A549 (cell line): ENCODE data around the gene TOP3B. TPM values are rescaled to one million over a fixed set of nuclear protein-coding genes. Genes with fewer than 3 reads are reported as not detected.

Source experiments
- ATAC-seq, 2 experiments: fragments of 200-7000 bp in 1 of 2; fragments of >200 bp in 1 of 2; cut with Nextera tagmentation in 1 of 2; cut with Tn5 transposase in 1 of 2; 3 replicates each; pipeline versions ENCODE4 v1.8.0 to v1.9.1; 2018 to 2020; ENCODE audit warnings: mild to moderate bottlenecking in 1 of 2, moderate library complexity in 1 of 2
- CTCF ChIA-PET: fragments of 300-600 bp; sonication (Branson Sonifier 250); formaldehyde crosslinking; extraction: SDS; loops from one replicate; lab custom pipeline; 2021; ENCODE audit warnings: antibody characterized with exemption, inconsistent platforms; lab: Yijun Ruan, JAX
- POLR2A ChIA-PET: fragments of 350-600 bp; formaldehyde crosslinking; extraction: SDS; loops from one replicate; lab custom pipeline; 2021; ENCODE audit warnings: antibody characterized with exemption, inconsistent platforms; lab: Yijun Ruan, JAX
- DNase-seq, 2 experiments: peaks; one replicate each; pipeline versions ENCODE4 v3.0.0 to v3.0.0-alpha.2; 2011 to 2016; ENCODE audit warnings: low read depth in 1 of 2, low spot score in 1 of 2
- FAIRE-seq: peaks from 2 replicates; lab custom pipeline; 2011; peaks lifted over from hg19 to GRCh38; lab: Jason Lieb, UNC
- H3K27ac ChIP-seq, 2 experiments: fragments of >200 bp; sonication (Bioruptor Twin); formaldehyde crosslinking; 3 replicates each; pipeline ENCODE4 v1.5.1; 2016 to 2017
- H3K4me1 ChIP-seq: fragments of >200 bp; sonication (Bioruptor Twin); formaldehyde crosslinking; 3 replicates; pipeline ENCODE4 v1.6.1; 2016
- H3K4me2 ChIP-seq: fragments of >200 bp; sonication (Bioruptor Twin); formaldehyde crosslinking; 3 replicates; pipeline ENCODE4 v1.6.1; 2016
- H3K4me3 ChIP-seq: fragments of >200 bp; sonication (Bioruptor Twin); formaldehyde crosslinking; 3 replicates; pipeline ENCODE4 v1.5.1; 2016
- H3K9me3 ChIP-seq: fragments of >200 bp; sonication (Bioruptor Twin); formaldehyde crosslinking; 3 replicates; pipeline ENCODE4 v1.6.1; 2016
- CBX2 ChIP-seq: fragments of 200-600 bp; sonication (generic); IDR thresholded peaks from 2 replicates; pipeline ENCODE4 v1.6.1; 2016; ENCODE audit warnings: low read depth, mild to moderate bottlenecking, borderline replicate concordance
- CBX8 ChIP-seq: fragments of 200-600 bp; sonication (generic); IDR thresholded peaks from 2 replicates; pipeline ENCODE4 v1.6.1; 2016
- CHD2 ChIP-seq: fragments of 150-350 bp; IDR thresholded peaks from 2 replicates; pipeline ENCODE4 v1.6.1; 2014; ENCODE audit warnings: low read length; ENCODE audit not compliant: partially characterized antibody
- EHMT2 ChIP-seq: fragments of 200-600 bp; sonication (generic); IDR thresholded peaks from 2 replicates; pipeline ENCODE4 v1.6.1; 2016; ENCODE audit warnings: antibody characterized with exemption, low read depth, mild to moderate bottlenecking, moderate library complexity
- FOSB ChIP-seq: fragments of 250-450 bp; sonication (Bioruptor Pico); IDR thresholded peaks from 2 replicates; pipeline ENCODE4 v1.5.0; 2020; ENCODE audit warnings: mild to moderate bottlenecking, moderate library complexity
- FOSL2 ChIP-seq, 2 experiments: fragments of 450-650 bp in 1 of 2; fragments of >200 bp in 1 of 2; sonication (Bioruptor Twin) in 1 of 2; formaldehyde crosslinking; IDR thresholded peaks; 2 replicates each; pipeline versions ENCODE4 v1.5.0 to v1.6.1; 2016 to 2020; ENCODE audit warnings: mild to moderate bottlenecking in 1 of 2, moderate library complexity in 1 of 2
- GATA3 ChIP-seq: IDR thresholded peaks from 2 replicates; pipeline ENCODE4 v1.6.1; 2012; ENCODE audit warnings: borderline replicate concordance
- HDAC2 ChIP-seq: fragments of 200-600 bp; sonication (generic); IDR thresholded peaks from 2 replicates; pipeline ENCODE4 v1.6.1; 2016
- HEYL ChIP-seq: fragments of 250-450 bp; sonication (Bioruptor Pico); IDR thresholded peaks from 2 replicates; pipeline ENCODE4 v1.8.0; 2021; ENCODE audit warnings: mild to moderate bottlenecking, moderate library complexity
- HOXA7 ChIP-seq: fragments of 250-450 bp; sonication (Bioruptor Pico); IDR thresholded peaks from 2 replicates; pipeline ENCODE4 v1.5.0; 2020; ENCODE audit warnings: mild to moderate bottlenecking, moderate library complexity
- HOXB5 ChIP-seq: fragments of 250-450 bp; sonication (Bioruptor Pico); IDR thresholded peaks from 2 replicates; pipeline ENCODE4 v1.5.0; 2020; ENCODE audit warnings: mild to moderate bottlenecking, moderate library complexity
- JUN ChIP-seq, 2 experiments: fragments of >200 bp; sonication (Bioruptor Twin); formaldehyde crosslinking; IDR thresholded peaks; 2 replicates in 1 of 2; 3 replicates in 1 of 2; pipeline ENCODE4 v1.6.1; 2016 to 2017
- JUNB ChIP-seq: fragments of >200 bp; sonication (Bioruptor Twin); formaldehyde crosslinking; IDR thresholded peaks from 2 replicates; pipeline ENCODE4 v1.6.1; 2016
- KDM5A ChIP-seq: fragments of 200-600 bp; sonication (generic); IDR thresholded peaks from 2 replicates; pipeline ENCODE4 v1.6.1; 2016; ENCODE audit warnings: antibody characterized with exemption, mild to moderate bottlenecking
- MAFK ChIP-seq: fragments of 450-650 bp; IDR thresholded peaks from 2 replicates; pipeline ENCODE4 v1.6.1; 2014; ENCODE audit not compliant: partially characterized antibody
- MAZ ChIP-seq: fragments of 150-350 bp; IDR thresholded peaks from 2 replicates; pipeline ENCODE4 v1.6.1; 2014; ENCODE audit warnings: antibody characterized with exemption, low read depth, low read length, borderline replicate concordance
- MYC ChIP-seq: IDR thresholded peaks from 2 replicates; pipeline ENCODE4 v1.6.1; 2012; ENCODE audit warnings: mild to moderate bottlenecking, inconsistent platforms, low read length, improper control_type of control experiment, borderline replicate concordance
- NPAS2 ChIP-seq: fragments of 250-450 bp; sonication (Bioruptor Pico); IDR thresholded peaks from 2 replicates; pipeline ENCODE4 v1.8.0; 2022; ENCODE audit warnings: mild to moderate bottlenecking, moderate library complexity, borderline replicate concordance
- PHF8 ChIP-seq: fragments of 200-600 bp; sonication (generic); IDR thresholded peaks from 2 replicates; pipeline ENCODE4 v1.6.1; 2016; ENCODE audit warnings: low read depth, mild to moderate bottlenecking, antibody characterized with exemption, moderate library complexity, borderline replicate concordance
- RCOR1 ChIP-seq: fragments of 150-350 bp; IDR thresholded peaks from 2 replicates; pipeline ENCODE4 v1.6.1; 2014; ENCODE audit warnings: antibody characterized with exemption, low read length, low read depth
- RNF2 ChIP-seq: fragments of 200-600 bp; sonication (generic); IDR thresholded peaks from 2 replicates; pipeline ENCODE4 v1.6.1; 2016; ENCODE audit warnings: low read depth, mild to moderate bottlenecking, antibody characterized with exemption, moderate library complexity, borderline replicate concordance
- SMC3 ChIP-seq: fragments of >200 bp; sonication (Bioruptor Twin); formaldehyde crosslinking; IDR thresholded peaks from 3 replicates; pipeline ENCODE4 v1.6.1; 2018; ENCODE audit warnings: inconsistent platforms
- TFCP2L1 ChIP-seq: fragments of 250-450 bp; sonication (Bioruptor Pico); IDR thresholded peaks from 2 replicates; pipeline ENCODE4 v1.5.0; 2021; ENCODE audit warnings: mild to moderate bottlenecking
- ZC3H11A ChIP-seq: fragments of 450-650 bp; IDR thresholded peaks from 2 replicates; pipeline ENCODE4 v1.6.1; 2014; ENCODE audit warnings: antibody characterized with exemption, mild to moderate bottlenecking
- ZFP36 ChIP-seq: fragments of 450-650 bp; IDR thresholded peaks from 2 replicates; pipeline ENCODE4 v1.6.1; 2014; ENCODE audit warnings: borderline replicate concordance; ENCODE audit not compliant: partially characterized antibody
- ZNF302 ChIP-seq: fragments of 250-450 bp; sonication (Bioruptor Pico); IDR thresholded peaks from 2 replicates; pipeline ENCODE4 v1.9.0; 2021; ENCODE audit warnings: inconsistent platforms, mild to moderate bottlenecking, moderate library complexity
- WGBS: methylation state at CpG from one replicate; pipeline ENCODE4 v1.1.6; 2017; ENCODE audit errors: missing lambda C conversion rate; 5-methylcytosine and 5-hydroxymethylcytosine counted together
- polyA plus RNA-seq, 4 experiments: library from polyadenylated mRNA; depleted of rRNA in 3 of 4; stranded (reverse); fragments of >200 nt; fragmentation: RNase III in 1 of 4; extraction: RNeasy Plus Mini Kit Qiagen cat#74134 plus additional on column Dnase treatment in 1 of 4; gene quantifications; 2 replicates in 3 of 4; 3 replicates in 1 of 4; pipeline ENCODE4 v1.2.3, GENCODE V29; 2011 to 2017
- TF ChIP-seq, protein P1 (sequence below): fragments of >200 bp; sonication (Bioruptor Twin); formaldehyde crosslinking; IDR thresholded peaks from 3 replicates; pipeline ENCODE4 v1.5.1; 2016
- TF ChIP-seq, protein P2 (sequence below): IDR thresholded peaks from 2 replicates; pipeline ENCODE4 v1.6.1; 2012; ENCODE audit warnings: low read depth, borderline replicate concordance
- TF ChIP-seq, protein P3 (sequence below): fragments of 150-350 bp; IDR thresholded peaks from 2 replicates; pipeline ENCODE4 v1.6.1; 2014; ENCODE audit warnings: low read depth, mild to moderate bottlenecking, low read length

Gene TOP3B
- polyA plus RNA-seq, 2 of the 4 experiments (the other 2 are of a cell fraction) = 11.5 to 19.8 TPM

DNA sequence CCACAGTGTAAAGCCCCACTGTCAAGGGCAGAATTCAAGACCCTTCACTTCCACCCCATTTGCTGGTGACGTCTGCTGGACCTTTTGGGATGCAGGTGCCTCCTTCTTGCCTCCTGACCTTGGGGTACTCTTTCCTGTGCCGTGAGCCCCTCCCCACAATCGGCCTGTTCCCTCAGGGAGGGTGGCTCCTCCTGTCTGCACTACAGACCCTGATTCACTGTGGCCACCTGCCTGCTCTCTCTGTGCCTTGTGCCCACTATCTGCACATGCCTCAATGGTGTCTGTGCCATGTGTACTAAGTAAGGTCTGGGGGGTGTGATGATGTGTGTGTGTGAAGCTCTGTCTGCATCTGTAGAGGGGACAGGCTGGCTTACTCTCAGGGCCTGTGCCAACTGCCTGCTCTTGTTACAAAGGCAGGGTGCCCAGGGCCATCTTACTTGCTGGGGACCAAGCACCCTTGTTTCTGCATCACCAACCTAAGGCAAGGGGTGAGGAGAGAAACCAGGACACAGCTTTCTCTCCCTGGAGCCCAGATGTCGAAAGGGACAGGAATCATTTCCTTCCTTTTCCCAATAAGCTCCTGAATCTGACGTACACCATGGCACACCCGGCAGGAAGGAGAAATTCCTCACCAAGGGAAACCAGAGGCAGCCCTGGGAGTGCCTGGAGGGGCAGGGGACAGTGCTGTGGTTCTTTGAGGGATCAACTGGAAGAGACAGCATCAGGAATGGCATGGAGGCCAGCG is 33.6 kb downstream of the TOP3B start:
- CTCF ChIA-PET = interaction anchor here (1.6 to 4.1 kb wide), 2 partner anchors 10 kb away, joined by 3 to 34 read pairs; no protein-coding TSS in a partner anchor

GRCh38 chr22:21948390-21948789 is 34.2 kb downstream of the TOP3B start:
- 86% methylated on average over 7 of the region's 8 CpGs for WGBS
- ChIA-PET POLR2A (no interaction called here), CTCF (interaction anchor here (0.6 to 4.1 kb wide), 2 partner anchors 9 to 11 kb away, joined by 4 to 34 read pairs; no protein-coding TSS in a partner anchor)
- H3K4me2 ChIP-seq = no peak overlapping the region
- TF ChIP-seq JUN (IDR thresholded peaks at IDR 0.05) = no peak
- TF ChIP-seq HOXB5 (CRISPR knock-in tag) = no peak
- TF ChIP-seq, protein P1, sequence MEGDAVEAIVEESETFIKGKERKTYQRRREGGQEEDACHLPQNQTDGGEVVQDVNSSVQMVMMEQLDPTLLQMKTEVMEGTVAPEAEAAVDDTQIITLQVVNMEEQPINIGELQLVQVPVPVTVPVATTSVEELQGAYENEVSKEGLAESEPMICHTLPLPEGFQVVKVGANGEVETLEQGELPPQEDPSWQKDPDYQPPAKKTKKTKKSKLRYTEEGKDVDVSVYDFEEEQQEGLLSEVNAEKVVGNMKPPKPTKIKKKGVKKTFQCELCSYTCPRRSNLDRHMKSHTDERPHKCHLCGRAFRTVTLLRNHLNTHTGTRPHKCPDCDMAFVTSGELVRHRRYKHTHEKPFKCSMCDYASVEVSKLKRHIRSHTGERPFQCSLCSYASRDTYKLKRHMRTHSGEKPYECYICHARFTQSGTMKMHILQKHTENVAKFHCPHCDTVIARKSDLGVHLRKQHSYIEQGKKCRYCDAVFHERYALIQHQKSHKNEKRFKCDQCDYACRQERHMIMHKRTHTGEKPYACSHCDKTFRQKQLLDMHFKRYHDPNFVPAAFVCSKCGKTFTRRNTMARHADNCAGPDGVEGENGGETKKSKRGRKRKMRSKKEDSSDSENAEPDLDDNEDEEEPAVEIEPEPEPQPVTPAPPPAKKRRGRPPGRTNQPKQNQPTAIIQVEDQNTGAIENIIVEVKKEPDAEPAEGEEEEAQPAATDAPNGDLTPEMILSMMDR = no peak
- no peak for TF ChIP-seq FOSB (CRISPR knock-in tag)
- TF ChIP-seq RNF2 = no peak
- TF ChIP-seq ZFP36 = no peak
- TF ChIP-seq, protein P2, sequence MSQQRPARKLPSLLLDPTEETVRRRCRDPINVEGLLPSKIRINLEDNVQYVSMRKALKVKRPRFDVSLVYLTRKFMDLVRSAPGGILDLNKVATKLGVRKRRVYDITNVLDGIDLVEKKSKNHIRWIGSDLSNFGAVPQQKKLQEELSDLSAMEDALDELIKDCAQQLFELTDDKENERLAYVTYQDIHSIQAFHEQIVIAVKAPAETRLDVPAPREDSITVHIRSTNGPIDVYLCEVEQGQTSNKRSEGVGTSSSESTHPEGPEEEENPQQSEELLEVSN = no peak
- no peak for TF ChIP-seq ZNF302 (CRISPR knock-in tag)
- no peak for TF ChIP-seq MYC
- TF ChIP-seq TFCP2L1 (CRISPR knock-in tag) = no peak
- TF ChIP-seq EHMT2 = no peak
- no peak for TF ChIP-seq CHD2
- no peak for TF ChIP-seq MAZ
- 0 out of 3 replicates have a peak, but pooled peaks cover 4% of the 10 kb centered on the region for H3K4me1 ChIP-seq
- DNase-seq (no peak), FAIRE-seq (no peak), ATAC-seq (no peak)
- no peak overlapping the region for H3K27ac ChIP-seq
- H3K9me3 ChIP-seq = no peaks in the 10 kb centered on the region
- H3K4me3 ChIP-seq = no peak overlapping the region

More for the DNA sequence above, 33.6 kb downstream of the TOP3B start:
- no peaks in the 10 kb centered on the region for H3K9me3 ChIP-seq
- WGBS = 92% methylated on average over 7 of the region's 7 CpGs
- H3K4me2 ChIP-seq = no peak overlapping the region
- no peak overlapping the region for H3K4me3 ChIP-seq
- TF ChIP-seq HOXA7 (CRISPR knock-in tag) (no peak), HEYL (CRISPR knock-in tag) (no peak), GATA3 (no peak), FOSL2 (IDR thresholded peaks at IDR 0.05) (no peak), FOSL2 (CRISPR knock-in tag; IDR thresholded peaks at IDR 0.05) (no peak), JUNB (no peak), ZC3H11A (no peak), CBX2 (no peak), TFCP2L1 (CRISPR knock-in tag) (no peak), KDM5A (no peak), ZNF302 (CRISPR knock-in tag) (no peak), PHF8 (no peak), HDAC2 (no peak), MAFK (no peak), NPAS2 (CRISPR knock-in tag) (no peak), SMC3 (no peak), RCOR1 (no peak), CBX8 (no peak)
- TF ChIP-seq, protein P3, sequence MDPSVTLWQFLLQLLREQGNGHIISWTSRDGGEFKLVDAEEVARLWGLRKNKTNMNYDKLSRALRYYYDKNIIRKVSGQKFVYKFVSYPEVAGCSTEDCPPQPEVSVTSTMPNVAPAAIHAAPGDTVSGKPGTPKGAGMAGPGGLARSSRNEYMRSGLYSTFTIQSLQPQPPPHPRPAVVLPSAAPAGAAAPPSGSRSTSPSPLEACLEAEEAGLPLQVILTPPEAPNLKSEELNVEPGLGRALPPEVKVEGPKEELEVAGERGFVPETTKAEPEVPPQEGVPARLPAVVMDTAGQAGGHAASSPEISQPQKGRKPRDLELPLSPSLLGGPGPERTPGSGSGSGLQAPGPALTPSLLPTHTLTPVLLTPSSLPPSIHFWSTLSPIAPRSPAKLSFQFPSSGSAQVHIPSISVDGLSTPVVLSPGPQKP = no peak
- DNase-seq = no peak
- H3K27ac ChIP-seq = no peak overlapping the region
- FAIRE-seq = no peak
- H3K4me1 ChIP-seq = 0 out of 3 replicates have a peak, but pooled peaks cover 4% of the 10 kb centered on the region
- ATAC-seq = no peak
- POLR2A ChIA-PET = no interaction called here
